HL-60 (cell line): Measurements from ENCODE around the gene ANO10.

Source experiments
- DNase-seq, 2 experiments: peaks; one replicate each; pipeline ENCODE4 v3.0.0-alpha.2; 2010 to 2020; ENCODE audit warnings: low read depth in 1 of 2, low spot score in 1 of 2
- H3K27ac ChIP-seq: fragments of 250-450 bp; sonication (Bioruptor Pico); replicated peaks from 2 replicates; pipeline ENCODE4 v1.5.1; 2020; ENCODE audit warnings: mild to moderate bottlenecking, moderate library complexity
- H3K27me3 ChIP-seq: fragments of 250-450 bp; sonication (Bioruptor Pico); 2 replicates; pipeline ENCODE4 v1.5.1; 2021; ENCODE audit warnings: mild to moderate bottlenecking, moderate library complexity; ENCODE audit not compliant: insufficient read depth, poor library complexity, severe bottlenecking
- H3K4me3 ChIP-seq: replicated peaks from 2 replicates; pipeline ENCODE4 v1.5.1; 2011; ENCODE audit warnings: mild to moderate bottlenecking, control low read depth, low read length; ENCODE audit not compliant: insufficient read depth
- GABPA ChIP-seq: IDR thresholded peaks from 2 replicates; pipeline ENCODE4 v1.6.1; 2012; ENCODE audit warnings: low read depth
- POLR2AphosphoS5 ChIP-seq: IDR thresholded peaks from 2 replicates; pipeline ENCODE4 v1.6.1; 2012; ENCODE audit warnings: low read depth
- SPI1 ChIP-seq: IDR thresholded peaks from 2 replicates; pipeline ENCODE4 v1.6.1; 2012; ENCODE audit warnings: low read depth, mild to moderate bottlenecking, borderline replicate concordance
- TF ChIP-seq, protein P1 (sequence below): IDR thresholded peaks from 2 replicates; pipeline ENCODE4 v1.6.1; 2012; ENCODE audit warnings: low read depth; ENCODE audit not compliant: insufficient replicate concordance
- TF ChIP-seq, protein P2 (sequence below): IDR thresholded peaks from one replicate; pipeline ENCODE4 v1.5.1; 2011; ENCODE audit warnings: low read length, control low read depth, inconsistent platforms; ENCODE audit not compliant: insufficient read depth

The ANO10 gene

DNA sequence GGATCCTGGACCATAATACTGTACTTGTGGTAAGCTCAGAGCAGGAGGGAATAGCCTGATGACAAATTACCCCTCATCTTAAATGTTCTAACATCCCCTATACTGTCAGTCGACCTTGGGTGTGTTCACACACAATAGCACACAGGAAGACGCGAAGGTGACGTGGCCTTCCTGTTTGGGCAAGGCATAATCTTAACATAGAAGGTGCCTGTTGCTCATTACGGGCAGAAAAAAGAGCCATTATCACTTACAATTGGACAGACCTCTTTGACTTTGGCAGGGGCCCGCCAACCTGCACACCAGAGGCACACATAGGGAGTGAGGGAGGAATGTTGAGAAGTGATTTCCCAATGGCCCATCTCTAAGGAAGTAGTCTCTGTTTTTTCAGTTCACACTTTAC lies 144.2 kb downstream of the ANO10 start:
- H3K27ac ChIP-seq, result no peak overlapping the region
- TF ChIP-seq, protein P1, sequence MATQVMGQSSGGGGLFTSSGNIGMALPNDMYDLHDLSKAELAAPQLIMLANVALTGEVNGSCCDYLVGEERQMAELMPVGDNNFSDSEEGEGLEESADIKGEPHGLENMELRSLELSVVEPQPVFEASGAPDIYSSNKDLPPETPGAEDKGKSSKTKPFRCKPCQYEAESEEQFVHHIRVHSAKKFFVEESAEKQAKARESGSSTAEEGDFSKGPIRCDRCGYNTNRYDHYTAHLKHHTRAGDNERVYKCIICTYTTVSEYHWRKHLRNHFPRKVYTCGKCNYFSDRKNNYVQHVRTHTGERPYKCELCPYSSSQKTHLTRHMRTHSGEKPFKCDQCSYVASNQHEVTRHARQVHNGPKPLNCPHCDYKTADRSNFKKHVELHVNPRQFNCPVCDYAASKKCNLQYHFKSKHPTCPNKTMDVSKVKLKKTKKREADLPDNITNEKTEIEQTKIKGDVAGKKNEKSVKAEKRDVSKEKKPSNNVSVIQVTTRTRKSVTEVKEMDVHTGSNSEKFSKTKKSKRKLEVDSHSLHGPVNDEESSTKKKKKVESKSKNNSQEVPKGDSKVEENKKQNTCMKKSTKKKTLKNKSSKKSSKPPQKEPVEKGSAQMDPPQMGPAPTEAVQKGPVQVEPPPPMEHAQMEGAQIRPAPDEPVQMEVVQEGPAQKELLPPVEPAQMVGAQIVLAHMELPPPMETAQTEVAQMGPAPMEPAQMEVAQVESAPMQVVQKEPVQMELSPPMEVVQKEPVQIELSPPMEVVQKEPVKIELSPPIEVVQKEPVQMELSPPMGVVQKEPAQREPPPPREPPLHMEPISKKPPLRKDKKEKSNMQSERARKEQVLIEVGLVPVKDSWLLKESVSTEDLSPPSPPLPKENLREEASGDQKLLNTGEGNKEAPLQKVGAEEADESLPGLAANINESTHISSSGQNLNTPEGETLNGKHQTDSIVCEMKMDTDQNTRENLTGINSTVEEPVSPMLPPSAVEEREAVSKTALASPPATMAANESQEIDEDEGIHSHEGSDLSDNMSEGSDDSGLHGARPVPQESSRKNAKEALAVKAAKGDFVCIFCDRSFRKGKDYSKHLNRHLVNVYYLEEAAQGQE, result no peak
- TF ChIP-seq GABPA (no peak), POLR2AphosphoS5 (no peak)
- TF ChIP-seq, protein P2, sequence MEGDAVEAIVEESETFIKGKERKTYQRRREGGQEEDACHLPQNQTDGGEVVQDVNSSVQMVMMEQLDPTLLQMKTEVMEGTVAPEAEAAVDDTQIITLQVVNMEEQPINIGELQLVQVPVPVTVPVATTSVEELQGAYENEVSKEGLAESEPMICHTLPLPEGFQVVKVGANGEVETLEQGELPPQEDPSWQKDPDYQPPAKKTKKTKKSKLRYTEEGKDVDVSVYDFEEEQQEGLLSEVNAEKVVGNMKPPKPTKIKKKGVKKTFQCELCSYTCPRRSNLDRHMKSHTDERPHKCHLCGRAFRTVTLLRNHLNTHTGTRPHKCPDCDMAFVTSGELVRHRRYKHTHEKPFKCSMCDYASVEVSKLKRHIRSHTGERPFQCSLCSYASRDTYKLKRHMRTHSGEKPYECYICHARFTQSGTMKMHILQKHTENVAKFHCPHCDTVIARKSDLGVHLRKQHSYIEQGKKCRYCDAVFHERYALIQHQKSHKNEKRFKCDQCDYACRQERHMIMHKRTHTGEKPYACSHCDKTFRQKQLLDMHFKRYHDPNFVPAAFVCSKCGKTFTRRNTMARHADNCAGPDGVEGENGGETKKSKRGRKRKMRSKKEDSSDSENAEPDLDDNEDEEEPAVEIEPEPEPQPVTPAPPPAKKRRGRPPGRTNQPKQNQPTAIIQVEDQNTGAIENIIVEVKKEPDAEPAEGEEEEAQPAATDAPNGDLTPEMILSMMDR, result no peak
- no peaks in the 10 kb centered on the region for H3K27me3 ChIP-seq
- no peak for DNase-seq
- H3K4me3 ChIP-seq, result no peak overlapping the region

DNA sequence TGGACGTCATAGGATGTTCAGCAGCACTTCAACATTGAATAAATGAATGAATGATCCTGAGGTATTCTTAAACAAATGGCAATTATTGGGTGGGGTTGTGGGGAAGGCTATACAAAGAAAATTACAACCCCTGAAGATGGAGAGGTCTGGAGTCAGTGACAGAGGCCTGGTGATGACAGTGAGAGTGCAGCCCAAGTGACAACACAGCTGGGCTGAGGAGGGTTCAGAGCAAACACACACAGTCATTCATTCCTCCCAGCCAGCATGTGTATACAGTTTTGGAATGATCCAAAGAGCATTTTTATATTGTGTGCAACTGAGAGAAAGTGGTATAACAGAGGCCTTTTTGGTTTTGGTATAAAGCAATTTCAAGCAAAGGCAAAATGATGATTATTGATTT lies 148.1 kb downstream of the ANO10 start:
- Histone ChIP-seq H3K27ac (no peak overlapping the region), H3K27me3 (peaks cover 2% of the 10 kb centered on the region), H3K4me3 (no peak overlapping the region)
- no peak for TF ChIP-seq SPI1
- TF ChIP-seq, protein P2, result no peak
- no peak for TF ChIP-seq GABPA
- TF ChIP-seq, protein P1, result no peak
- no peak for TF ChIP-seq POLR2AphosphoS5
- no peak for DNase-seq

DNA sequence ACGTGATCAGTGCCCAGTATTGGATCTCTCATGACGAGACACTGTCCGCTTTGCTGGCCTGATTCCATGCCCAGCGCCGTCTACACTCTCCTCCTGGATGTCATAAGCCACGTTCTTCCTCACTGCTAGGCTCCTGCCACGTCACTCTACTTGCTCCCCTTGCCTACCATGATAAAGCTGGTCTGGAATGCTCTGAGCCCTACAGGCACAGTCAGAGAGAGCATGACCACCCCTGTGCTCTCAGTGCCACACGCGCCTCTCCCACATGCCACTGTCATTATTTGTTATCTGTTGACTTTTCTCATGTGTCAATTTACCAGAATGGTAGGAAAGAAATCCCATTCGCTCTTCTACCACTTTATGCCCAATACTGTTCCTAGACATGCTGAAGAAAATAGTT lies 148.6 kb downstream of the ANO10 start:
- Histone ChIP-seq H3K27me3 (peaks cover 2% of the 10 kb centered on the region), H3K4me3 (no peak overlapping the region), H3K27ac (no peak overlapping the region)
- TF ChIP-seq SPI1 (no peak), GABPA (no peak), POLR2AphosphoS5 (no peak)
- TF ChIP-seq, protein P2, result no peak
- TF ChIP-seq, protein P1, result no peak
- no peak for DNase-seq
